H9 (cell line): ENCODE results near the gene CFHR3. TPM values are rescaled to one million over a fixed set of nuclear protein-coding genes. Genes with fewer than 3 reads are reported as not detected.
"Not testable (repeated sequence)": the region's sequence is repeated elsewhere in the genome, so short reads cannot be mapped to it uniquely, and the experiment has no call there.

Experiments
- DNase-seq: peaks from one replicate; pipeline ENCODE4 v3.0.0-alpha.2; 2017
- H2AFZ ChIP-seq: one replicate; pipeline ENCODE4 v1.6.1; 2013; ENCODE audit warnings: mild to moderate bottlenecking, low read length, control low read depth, moderate library complexity
- H2AK5ac ChIP-seq: 2 replicates; pipeline ENCODE4 v1.6.1; 2013; ENCODE audit warnings: low read length, control low read depth, mixed read lengths; ENCODE audit not compliant: insufficient read length
- H2BK120ac ChIP-seq: one replicate; pipeline ENCODE4 v1.6.1; 2013; ENCODE audit warnings: low read depth, mild to moderate bottlenecking, low read length, control low read depth, inconsistent platforms; ENCODE audit not compliant: poor library complexity, severe bottlenecking
- H2BK12ac ChIP-seq: 2 replicates; pipeline ENCODE4 v1.6.1; 2013; ENCODE audit warnings: low read length, control low read depth, mixed read lengths, low read depth; ENCODE audit not compliant: insufficient read length
- H2BK15ac ChIP-seq: 2 replicates; pipeline ENCODE4 v1.6.1; 2013; ENCODE audit warnings: low read depth, low read length, control low read depth
- H2BK20ac ChIP-seq: one replicate; pipeline ENCODE4 v1.6.1; 2013; ENCODE audit warnings: low read depth, mild to moderate bottlenecking, low read length, control low read depth, inconsistent platforms; ENCODE audit not compliant: poor library complexity, severe bottlenecking
- H2BK5ac ChIP-seq: 2 replicates; pipeline ENCODE4 v1.6.1; 2013; ENCODE audit warnings: low read length, control low read depth, mixed read lengths; ENCODE audit not compliant: insufficient read length
- H3K14ac ChIP-seq: 2 replicates; pipeline ENCODE4 v1.6.1; 2013; ENCODE audit warnings: low read length, control low read depth; ENCODE audit not compliant: insufficient read depth
- H3K18ac ChIP-seq: 2 replicates; pipeline ENCODE4 v1.6.1; 2013; ENCODE audit warnings: low read depth, mild to moderate bottlenecking, mixed read lengths, low read length, control low read depth; ENCODE audit not compliant: insufficient read length
- H3K23ac ChIP-seq: 2 replicates; pipeline ENCODE4 v1.6.1; 2013; ENCODE audit warnings: low read length, control low read depth, mixed read lengths, low read depth; ENCODE audit not compliant: insufficient read length
- H3K23me2 ChIP-seq: 2 replicates; pipeline ENCODE4 v1.6.1; 2013; ENCODE audit warnings: low read depth, mild to moderate bottlenecking, mixed read lengths, low read length, control low read depth; ENCODE audit not compliant: insufficient read length, poor library complexity, severe bottlenecking
- H3K27ac ChIP-seq: 2 replicates; pipeline ENCODE4 v1.5.1; 2013; ENCODE audit warnings: low read length, control low read depth, mixed read lengths, low read depth; ENCODE audit not compliant: insufficient read length
- H3K27me3 ChIP-seq: 2 replicates; pipeline ENCODE4 v1.6.1; 2013; ENCODE audit warnings: low read length, control low read depth, inconsistent platforms; ENCODE audit not compliant: insufficient read depth
- H3K4ac ChIP-seq: 2 replicates; pipeline ENCODE4 v1.6.1; 2013; ENCODE audit warnings: low read depth, mild to moderate bottlenecking, control low read depth, inconsistent platforms, low read length, moderate library complexity
- H3K4me1 ChIP-seq: 2 replicates; pipeline ENCODE4 v1.6.1; 2013; ENCODE audit warnings: low read length, control low read depth, inconsistent platforms; ENCODE audit not compliant: insufficient read depth
- H3K4me2 ChIP-seq: 2 replicates; pipeline ENCODE4 v1.6.1; 2013; ENCODE audit warnings: low read length, control low read depth, mixed read lengths; ENCODE audit not compliant: insufficient read length, insufficient read depth
- H3K56ac ChIP-seq: 2 replicates; pipeline ENCODE4 v1.6.1; 2013; ENCODE audit warnings: low read depth, mild to moderate bottlenecking, mixed read lengths, low read length, control low read depth; ENCODE audit not compliant: insufficient read length
- H3K79me1 ChIP-seq: 2 replicates; pipeline ENCODE4 v1.6.1; 2013; ENCODE audit warnings: low read depth, mild to moderate bottlenecking, moderate library complexity, low read length, control low read depth, inconsistent platforms; ENCODE audit not compliant: insufficient read depth, poor library complexity, severe bottlenecking
- H3K79me2 ChIP-seq: 2 replicates; pipeline ENCODE4 v1.6.1; 2013; ENCODE audit warnings: low read length, control low read depth, inconsistent platforms; ENCODE audit not compliant: insufficient read depth
- H3K9ac ChIP-seq: 2 replicates; pipeline ENCODE4 v1.6.1; 2013; ENCODE audit warnings: low read length, control low read depth, mixed read lengths; ENCODE audit not compliant: insufficient read length; ENCODE audit errors: extremely low read depth
- H3K9me3 ChIP-seq: one replicate; pipeline ENCODE4 v1.6.1; 2013; ENCODE audit warnings: low read depth, low read length, inconsistent platforms; ENCODE audit not compliant: control insufficient read depth
- H3T11ph ChIP-seq: one replicate; pipeline ENCODE4 v1.6.1; 2013; ENCODE audit warnings: mild to moderate bottlenecking, low read length, control low read depth, inconsistent platforms
- H4K20me1 ChIP-seq: one replicate; pipeline ENCODE4 v1.6.1; 2013; ENCODE audit not compliant: control insufficient read depth, insufficient read length, insufficient read depth
- H4K5ac ChIP-seq: 2 replicates; pipeline ENCODE4 v1.6.1; 2013; ENCODE audit warnings: low read depth, mild to moderate bottlenecking, mixed read lengths, low read length, control low read depth; ENCODE audit not compliant: insufficient read length
- H4K8ac ChIP-seq: replicated peaks from 2 replicates; pipeline ENCODE4 v1.6.1; 2013; ENCODE audit warnings: low read length, control low read depth, mixed read lengths, low read depth; ENCODE audit not compliant: insufficient read length
- H4K91ac ChIP-seq: 2 replicates; pipeline ENCODE4 v1.6.1; 2013; ENCODE audit warnings: low read depth, mild to moderate bottlenecking, moderate library complexity, mixed read lengths, low read length, control low read depth; ENCODE audit not compliant: insufficient read length
- H3K27ac Mint-ChIP-seq, 3 experiments: 2 replicates in 2 of 3; 3 replicates in 1 of 3; pipeline ENCODE4 v1.8.0; 2020 to 2021; ENCODE audit warnings: mixed read lengths in 3 of 3, mild to moderate bottlenecking in 1 of 3, moderate library complexity in 1 of 3
- H3K27me3 Mint-ChIP-seq: 2 replicates; pipeline ENCODE4 v1.8.0; 2021; ENCODE audit warnings: low read depth, mild to moderate bottlenecking, moderate library complexity, mixed read lengths
- H3K36me3 Mint-ChIP-seq, 3 experiments: 2 replicates in 2 of 3; 3 replicates in 1 of 3; pipeline ENCODE4 v1.8.0; 2020 to 2021; ENCODE audit warnings: low read depth in 3 of 3, mixed read lengths in 3 of 3; ENCODE audit not compliant: insufficient read depth in 1 of 3
- H3K4me1 Mint-ChIP-seq, 2 experiments: 2 replicates each; pipeline ENCODE4 v1.8.0; 2020; ENCODE audit warnings: mixed read lengths in 2 of 2
- H3K4me3 Mint-ChIP-seq, 2 experiments: 2 replicates in 1 of 2; 3 replicates in 1 of 2; pipeline ENCODE4 v1.8.0; 2020 to 2021; ENCODE audit warnings: mild to moderate bottlenecking in 2 of 2, mixed read lengths in 2 of 2, moderate library complexity in 1 of 2
- H3K9me3 Mint-ChIP-seq, 2 experiments: 2 replicates in 1 of 2; 3 replicates in 1 of 2; pipeline ENCODE4 v1.8.0; 2020; ENCODE audit warnings: mild to moderate bottlenecking in 2 of 2, mixed read lengths in 2 of 2, moderate library complexity in 1 of 2
- WGBS: extraction: QIAGEN DNeasy Blood & Tissue Kit; methylation state at CpG from one replicate; pipeline ENCODE4 v1.1.7; 2013; ENCODE audit warnings: missing lambda C conversion rate, low lambda C conversion rate, mixed read lengths; ENCODE audit not compliant: insufficient read length; ENCODE audit errors: extremely low coverage; 5-methylcytosine and 5-hydroxymethylcytosine counted together
- total RNA-seq: library from RNA; stranded (reverse); gene quantifications from 2 replicates; pipeline ENCODE4 v1.2.1, GENCODE V29; 2021
- TF ChIP-seq, protein P1 (sequence below): fragments of 200-600 bp; sonication (generic); conservative IDR thresholded peaks from 3 replicates; pipeline ENCODE4 v1.8.0; 2021; ENCODE audit warnings: antibody characterized with exemption, mild to moderate bottlenecking

CFHR3 gene
- total RNA-seq, 1 experiment from 2014 or later: 1.4 TPM

DNA sequence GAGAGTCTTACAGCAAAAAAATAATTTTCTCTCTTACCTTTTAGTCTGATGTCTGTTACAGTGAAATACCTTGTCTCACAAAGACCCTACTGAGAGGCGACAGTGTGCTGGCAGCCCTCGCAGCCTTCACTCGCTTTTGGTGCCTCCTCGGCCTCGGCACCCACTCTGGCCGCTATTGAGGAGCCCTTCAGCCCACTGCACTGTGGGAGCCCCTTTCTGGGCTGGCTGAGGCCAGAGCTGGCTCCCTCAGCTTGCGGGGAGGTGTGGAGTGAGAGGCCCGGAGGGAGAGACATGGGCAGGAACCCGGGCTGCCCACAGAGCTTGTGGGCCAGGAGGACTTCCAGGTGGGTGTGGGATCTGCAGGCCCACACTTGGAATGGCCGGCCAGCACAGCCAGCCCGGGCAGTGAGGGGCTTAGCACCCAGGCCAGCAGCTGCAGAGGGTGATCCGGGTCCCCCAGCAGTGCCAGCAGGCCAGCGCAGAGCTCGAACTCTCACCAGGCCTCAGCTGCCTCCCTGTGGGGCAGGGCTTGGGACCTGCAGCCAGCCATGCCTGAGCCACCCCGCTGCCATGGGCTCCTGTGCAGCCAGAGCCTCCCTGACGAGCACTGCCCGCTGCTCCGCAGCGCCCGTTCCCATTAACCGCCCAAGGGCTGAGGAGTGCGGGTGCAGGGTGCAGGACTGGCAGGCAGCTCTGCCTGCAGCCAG, 34.0 kb downstream of the CFHR3 start:
- Histone ChIP-seq H3K4me1 (no peaks in the 10 kb centered on the region), H4K8ac (no peak overlapping the region), H4K5ac (no peak overlapping the region), H4K91ac (no peak overlapping the region), H2AFZ (no peak overlapping the region), H3K4ac (no peak overlapping the region), H2BK15ac (no peak overlapping the region), H4K20me1 (no peaks in the 10 kb centered on the region), H3T11ph (no peak overlapping the region), H3K27me3 (no peaks in the 10 kb centered on the region), H3K79me1 (no peaks in the 10 kb centered on the region), H2AK5ac (no peak overlapping the region), H3K4me2 (no peak overlapping the region), H3K14ac (no peak overlapping the region; the same call in 1 of the 2 replicates), H2BK20ac (no peak overlapping the region), H3K56ac (no peak overlapping the region), H3K23ac (no peak overlapping the region), H3K9me3 (no peaks in the 10 kb centered on the region), H2BK120ac (no peak overlapping the region), H2BK5ac (no peak overlapping the region), H3K27ac (no peak overlapping the region), H3K9ac (no peak overlapping the region), H2BK12ac (no peak overlapping the region), H3K23me2 (no peaks in the 10 kb centered on the region), H3K18ac (no peak overlapping the region), H3K79me2 (no peaks in the 10 kb centered on the region)
- Mint-ChIP-seq H3K36me3 (no peaks in the 10 kb centered on the region), H3K27ac (no peak overlapping the region), H3K4me3 (no peak overlapping the region), H3K27me3 (no peaks in the 10 kb centered on the region), H3K9me3 (no peaks in the 10 kb centered on the region; a peak in 2 of 5 replicates), H3K4me1 (no peaks in the 10 kb centered on the region)
- no CpG with 5 or more reads among the region's 22 CpGs for WGBS
- no peak for DNase-seq
- TF ChIP-seq, protein P1, sequence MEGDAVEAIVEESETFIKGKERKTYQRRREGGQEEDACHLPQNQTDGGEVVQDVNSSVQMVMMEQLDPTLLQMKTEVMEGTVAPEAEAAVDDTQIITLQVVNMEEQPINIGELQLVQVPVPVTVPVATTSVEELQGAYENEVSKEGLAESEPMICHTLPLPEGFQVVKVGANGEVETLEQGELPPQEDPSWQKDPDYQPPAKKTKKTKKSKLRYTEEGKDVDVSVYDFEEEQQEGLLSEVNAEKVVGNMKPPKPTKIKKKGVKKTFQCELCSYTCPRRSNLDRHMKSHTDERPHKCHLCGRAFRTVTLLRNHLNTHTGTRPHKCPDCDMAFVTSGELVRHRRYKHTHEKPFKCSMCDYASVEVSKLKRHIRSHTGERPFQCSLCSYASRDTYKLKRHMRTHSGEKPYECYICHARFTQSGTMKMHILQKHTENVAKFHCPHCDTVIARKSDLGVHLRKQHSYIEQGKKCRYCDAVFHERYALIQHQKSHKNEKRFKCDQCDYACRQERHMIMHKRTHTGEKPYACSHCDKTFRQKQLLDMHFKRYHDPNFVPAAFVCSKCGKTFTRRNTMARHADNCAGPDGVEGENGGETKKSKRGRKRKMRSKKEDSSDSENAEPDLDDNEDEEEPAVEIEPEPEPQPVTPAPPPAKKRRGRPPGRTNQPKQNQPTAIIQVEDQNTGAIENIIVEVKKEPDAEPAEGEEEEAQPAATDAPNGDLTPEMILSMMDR: no peak

DNA sequence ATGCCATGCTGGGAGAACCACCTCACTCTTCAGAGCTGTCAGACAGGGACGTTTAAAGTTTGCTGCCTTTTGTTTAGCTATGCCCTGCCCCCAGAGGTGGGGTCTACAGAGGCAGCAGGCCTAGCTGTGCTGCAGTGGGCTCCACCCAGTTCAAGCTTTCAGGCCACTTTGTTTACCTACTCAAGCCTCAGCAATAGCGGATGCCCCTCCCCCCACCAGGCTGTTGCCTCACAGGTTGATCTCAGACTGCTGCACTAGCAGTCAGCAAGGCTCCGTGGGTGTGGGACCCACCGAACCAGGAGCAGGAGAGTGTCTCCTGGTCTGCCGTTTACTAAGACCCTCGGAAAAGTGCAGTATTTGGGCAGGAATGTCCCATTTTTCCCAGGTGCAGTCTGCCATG, 42.8 kb downstream of the CFHR3 start:
- not testable (repeated sequence) for H3K36me3 Mint-ChIP-seq, H3K4me1 Mint-ChIP-seq
- DNase-seq: peak; percentile 45

More for the DNA sequence above, 42.8 kb downstream of the CFHR3 start:
- not testable (repeated sequence) for H3K27me3 Mint-ChIP-seq, H3K9me3 Mint-ChIP-seq, H2BK15ac ChIP-seq, H3K9ac ChIP-seq, H3K23ac ChIP-seq, H3K4me1 ChIP-seq, H2BK12ac ChIP-seq, H3K79me2 ChIP-seq, H2BK20ac ChIP-seq, H3T11ph ChIP-seq, H3K18ac ChIP-seq, H3K14ac ChIP-seq, H4K20me1 ChIP-seq, H3K56ac ChIP-seq, H3K27ac ChIP-seq, H2AFZ ChIP-seq, H2AK5ac ChIP-seq, H3K4me2 ChIP-seq, H4K91ac ChIP-seq, H2BK120ac ChIP-seq, H3K4me3 Mint-ChIP-seq, H3K23me2 ChIP-seq, H4K8ac ChIP-seq, H3K79me1 ChIP-seq, H3K9me3 ChIP-seq, H4K5ac ChIP-seq, H3K27me3 ChIP-seq, H3K4ac ChIP-seq, H2BK5ac ChIP-seq
- peak overlapping the region in 1 of 3 experiments; percentile 95; a peak in 1 of 7 replicates for H3K27ac Mint-ChIP-seq
- WGBS: no CpG with 5 or more reads among the region's 6 CpGs
